Measurements from ENCODE around the gene EFCAB9. TPM values are rescaled to one million over a fixed set of nuclear protein-coding genes. Genes with fewer than 3 reads are reported as not detected.

The EFCAB9 gene
- polyA plus RNA-seq, 1 of the 3 experiments (the other 2 are of a cell fraction): 0.10 TPM

- Histone ChIP-seq H3K36me3 (replicated peaks in 1 of 2; ENCODE audit: control insufficient read depth in 1 of 2, insufficient read depth in 2 of 2, low read length in 1 of 2) (peaks cover 14 to 33% of the 10 kb centered on the region in 2 experiments), H3F3A (replicated peaks; ENCODE audit: insufficient read depth) (peaks cover 14% of the 10 kb centered on the region), H3K27ac (ENCODE audit: low read depth in 2 of 2, low read length in 1 of 2) (peak overlapping the region in 1 of 2 experiments; percentile 36; a peak in 2 of 4 replicates), H2AFZ (ENCODE audit: low read depth) (no peak overlapping the region), H3K9me2 (no peaks in the 10 kb centered on the region), H3K9me3 (no peaks in the 10 kb centered on the region), H3K4me3 (ENCODE audit: low read depth in 2 of 2, low read length in 1 of 2) (no peak overlapping the region), H3K27me3 (ENCODE audit: insufficient read depth) (no peaks in the 10 kb centered on the region), H3K79me2 (ENCODE audit: insufficient read depth) (peaks cover 88% of the 10 kb centered on the region), H3K4me2 (no peak overlapping the region), H4K20me1 (ENCODE audit: insufficient read depth) (peaks cover 42% of the 10 kb centered on the region), H3K9ac (no peak overlapping the region), H3K4me1 (ENCODE audit: control insufficient read depth in 1 of 2, insufficient read depth in 2 of 2, low read depth in 1 of 2, low read length in 1 of 2) (peaks cover 0 to 10% of the 10 kb centered on the region in 2 experiments; a peak in 2 of 4 replicates)
- POLR2A ChIA-PET: no interaction called here
- DNase-seq: peak; percentile 22
- CTCF ChIA-PET: interaction anchor here (0.7 to 1.2 kb wide), 3 partner anchors 47 to 324 kb away, joined by 3 to 5 read pairs (median 4); partner anchors contain the start of gene STK10
- 89% methylated on average over 3 of the region's 3 CpGs for WGBS (ENCODE audit: low lambda C conversion rate)
- TF ChIP-seq TAF1 (IDR thresholded peaks at IDR 0.05; ENCODE audit: borderline replicate concordance, low read depth, low read length) (no peak), FOXM1 (IDR thresholded peaks at IDR 0.05; ENCODE audit: low read depth) (no peak), USF1 (IDR thresholded peaks at IDR 0.05; ENCODE audit: borderline replicate concordance, low read depth) (no peak), USF2 (IDR thresholded peaks at IDR 0.05; ENCODE audit: borderline replicate concordance, low read depth, low read length) (no peak), TEAD4 (IDR thresholded peaks at IDR 0.05; ENCODE audit: borderline replicate concordance, insufficient read depth) (no peak), RFX5 (IDR thresholded peaks at IDR 0.05; ENCODE audit: low read length) (no peak), NFIC (IDR thresholded peaks at IDR 0.05; ENCODE audit: borderline replicate concordance) (no peak), YY1 (IDR thresholded peaks at IDR 0.05; ENCODE audit: low read depth) (no peak), EZH2phosphoT487 (IDR thresholded peaks at IDR 0.05; ENCODE audit: borderline replicate concordance, low read depth) (no peak), RCOR1 (IDR thresholded peaks at IDR 0.05; ENCODE audit: low read length) (no peak), POLR2AphosphoS5 (IDR thresholded peaks at IDR 0.05; ENCODE audit: low read depth, low read length) (no peak), CTCF (IDR thresholded peaks at IDR 0.05) (no peak), RAD21 (IDR thresholded peaks at IDR 0.05; ENCODE audit: low read length) (no peak), EP300 (IDR thresholded peaks at IDR 0.05; ENCODE audit: borderline replicate concordance in 1 of 2, low read depth in 1 of 2, low read length in 1 of 2) (no peak), TCF12 (IDR thresholded peaks at IDR 0.05) (no peak)
These were observed 42.1 kb downstream of the EFCAB9 start for GRCh38 chr5:172235827-172236736.
